C4-2B (cell line): ENCODE measurements around the gene ELFN1.

Experiments used
- ZFX ChIP-seq: fragments of 450-650 bp; IDR thresholded peaks from 2 replicates; pipeline ENCODE4 v1.6.1; 2017
- TF ChIP-seq, protein P1 (sequence below): fragments of 450-650 bp; conservative IDR thresholded peaks from 2 replicates; pipeline ENCODE4 v1.5.1; 2017; ENCODE audit warnings: mild to moderate bottlenecking

DNA sequence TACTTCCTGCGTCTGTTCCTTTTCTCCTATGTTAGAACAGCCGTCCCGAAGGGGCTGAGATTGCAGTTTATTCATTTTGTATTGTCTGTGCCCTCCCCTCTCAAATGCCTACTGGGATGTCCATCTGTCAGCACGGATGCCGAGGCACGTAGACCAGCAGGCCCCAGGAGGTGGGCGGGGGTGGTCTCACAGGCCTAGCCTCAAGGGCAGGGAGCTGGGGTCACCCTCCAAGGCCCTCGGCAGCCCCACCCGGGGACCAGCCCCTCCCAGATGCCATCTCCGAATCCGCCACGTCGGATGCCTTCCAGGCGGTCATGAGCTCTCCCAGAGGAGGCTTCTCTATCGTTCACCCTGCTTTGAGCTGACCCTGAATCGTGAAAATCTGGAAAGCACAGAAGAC lies 59.7 kb downstream of the ELFN1 start:
- TF ChIP-seq, protein P1, sequence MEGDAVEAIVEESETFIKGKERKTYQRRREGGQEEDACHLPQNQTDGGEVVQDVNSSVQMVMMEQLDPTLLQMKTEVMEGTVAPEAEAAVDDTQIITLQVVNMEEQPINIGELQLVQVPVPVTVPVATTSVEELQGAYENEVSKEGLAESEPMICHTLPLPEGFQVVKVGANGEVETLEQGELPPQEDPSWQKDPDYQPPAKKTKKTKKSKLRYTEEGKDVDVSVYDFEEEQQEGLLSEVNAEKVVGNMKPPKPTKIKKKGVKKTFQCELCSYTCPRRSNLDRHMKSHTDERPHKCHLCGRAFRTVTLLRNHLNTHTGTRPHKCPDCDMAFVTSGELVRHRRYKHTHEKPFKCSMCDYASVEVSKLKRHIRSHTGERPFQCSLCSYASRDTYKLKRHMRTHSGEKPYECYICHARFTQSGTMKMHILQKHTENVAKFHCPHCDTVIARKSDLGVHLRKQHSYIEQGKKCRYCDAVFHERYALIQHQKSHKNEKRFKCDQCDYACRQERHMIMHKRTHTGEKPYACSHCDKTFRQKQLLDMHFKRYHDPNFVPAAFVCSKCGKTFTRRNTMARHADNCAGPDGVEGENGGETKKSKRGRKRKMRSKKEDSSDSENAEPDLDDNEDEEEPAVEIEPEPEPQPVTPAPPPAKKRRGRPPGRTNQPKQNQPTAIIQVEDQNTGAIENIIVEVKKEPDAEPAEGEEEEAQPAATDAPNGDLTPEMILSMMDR = no peak
- no peak for TF ChIP-seq ZFX
